Mucosa of descending colon (tissue), 3 donors: Measurements from ENCODE around the gene GLCE. TPM values are rescaled to one million over a fixed set of nuclear protein-coding genes. Genes with fewer than 3 reads are reported as not detected.

Source experiments
- ATAC-seq: fragments of 200-7000 bp; cut with Tn5 transposase; one replicate; pipeline ENCODE4 v1.9.1; 2020; ENCODE audit warnings: mild to moderate bottlenecking, moderate library complexity
- DNase-seq, 3 donors: peaks; one replicate each; pipeline ENCODE4 v3.0.0-alpha.2; 2020
- H3K36me3 ChIP-seq: fragments of 200-600 bp; one replicate; pipeline ENCODE4 v1.8.0; 2021; ENCODE audit warnings: low read depth, mild to moderate bottlenecking
- H3K4me1 ChIP-seq: fragments of 200-600 bp; one replicate; pipeline ENCODE4 v1.8.0; 2021; ENCODE audit warnings: low read depth, mild to moderate bottlenecking
- H3K4me3 ChIP-seq: fragments of 200-600 bp; one replicate; pipeline ENCODE4 v1.8.0; 2021; ENCODE audit warnings: mild to moderate bottlenecking
- H3K9me3 ChIP-seq: fragments of 200-600 bp; one replicate; pipeline ENCODE4 v1.8.0; 2021; ENCODE audit warnings: mild to moderate bottlenecking
- CTCF ChIP-seq: fragments of 200-600 bp; IDR thresholded peaks from one replicate; pipeline ENCODE4 v1.8.0; 2022; ENCODE audit warnings: antibody characterized with exemption, mild to moderate bottlenecking
- intact Hi-C, 2 donors: fragments of 100-400 bp; cut with DNase I in 1 of 2; cut with micrococcal nuclease in 1 of 2; formaldehyde crosslinking; loops; one replicate each; pipeline versions ENCODE4 v1.11.0 to v1.11.1; 2022; cut with DNase I, micrococcal nuclease
- total RNA-seq, 3 donors: library from RNA; stranded (reverse); fragmentation: NEBNext Ultra II Directional in 2 of 3; extraction: Animal tissue kit (Norgen Biotek cat#: 25700) in 2 of 3; gene quantifications; one replicate each; pipeline versions ENCODE4 v1.2.1 to v1.2.4, GENCODE V29; 2021 to 2023
- donor health status: DM: no; HTN: no; CAD: no; lungs with moderate emphysema.
- donor health status: DM: no; HTN: no; CAD: no.
- donor health status: DM: no; HTN: yes; CAD: no.

GLCE gene
- total RNA-seq, 3 donors from 2014 or later: 17.7 to 36.4 (median 32.3) TPM

GRCh38 chr15:69320977-69321554 lies 160.6 kb downstream of the GLCE start:
- TF ChIP-seq CTCF: no peak
- Histone ChIP-seq H3K4me1 (peaks cover 54% of the 10 kb centered on the region), H3K36me3 (no peaks in the 10 kb centered on the region), H3K9me3 (no peaks in the 10 kb centered on the region), H3K4me3 (peak overlapping the region; percentile 9)
- DNase-seq (peak in 1 of 3 donors; percentile 77), ATAC-seq (peak; percentile 39)
- intact Hi-C loops: no loop called here

Other genes with a start within 250 kb of the GLCE start
- 1 to 10 TPM in 2 of 3 donors, under 1 TPM in 1; 0.29 to 3.8 (median 1.3) TPM for gene SPESP1, start 230.1 kb upstream of the GLCE start, total RNA-seq
- under 1 TPM in 2 of 3 donors, not detected in 1; 0.13 to 0.17 TPM for gene NOX5, start 145.9 kb upstream of the GLCE start, total RNA-seq
- 10 to 100 TPM; 27.7 to 82.6 (median 37.7) TPM for gene PAQR5, start 138.3 kb downstream of the GLCE start, total RNA-seq